ENCODE results near the gene ZNF74. TPM values are rescaled to one million over a fixed set of nuclear protein-coding genes. Genes with fewer than 3 reads are reported as not detected.

ZNF74 gene
- total RNA-seq, 1 donor from 2014 or later: 10.7 TPM

DNA sequence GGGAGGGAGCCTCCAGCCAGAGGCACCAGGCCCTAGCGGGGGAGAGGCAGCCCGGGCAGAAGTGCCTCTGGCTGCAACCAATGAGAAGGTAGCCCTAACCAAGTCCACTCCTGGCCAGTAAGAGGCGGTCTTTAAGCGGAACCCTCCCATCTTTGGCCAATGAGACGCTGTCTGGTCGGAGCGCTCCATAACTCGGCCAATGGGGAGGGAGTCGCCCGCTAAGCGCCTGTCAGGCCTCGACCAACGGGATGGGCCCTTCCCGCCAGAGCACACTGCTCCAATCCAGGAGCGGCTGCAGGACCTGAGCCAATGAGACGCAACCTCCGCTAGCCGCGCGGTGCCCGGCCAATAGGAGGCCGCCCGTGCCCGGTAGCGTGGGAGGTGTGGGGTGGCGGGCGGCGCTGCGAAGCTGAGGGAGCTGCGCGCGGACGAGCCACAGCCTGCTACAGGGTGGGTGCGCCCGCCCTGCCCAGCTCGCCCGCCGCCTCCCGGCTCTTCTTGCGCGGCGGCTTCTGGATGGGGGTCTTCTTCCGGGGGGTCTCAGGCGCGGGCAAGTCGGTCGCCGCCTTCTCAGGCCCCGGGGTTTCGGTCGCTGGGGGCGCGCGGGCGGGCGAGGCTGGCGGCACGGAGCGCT, 31.1 kb downstream of the ZNF74 start:
- ATAC-seq: peak; percentile 41
- intact Hi-C loops (cut with DNase I): no loop called here

DNA sequence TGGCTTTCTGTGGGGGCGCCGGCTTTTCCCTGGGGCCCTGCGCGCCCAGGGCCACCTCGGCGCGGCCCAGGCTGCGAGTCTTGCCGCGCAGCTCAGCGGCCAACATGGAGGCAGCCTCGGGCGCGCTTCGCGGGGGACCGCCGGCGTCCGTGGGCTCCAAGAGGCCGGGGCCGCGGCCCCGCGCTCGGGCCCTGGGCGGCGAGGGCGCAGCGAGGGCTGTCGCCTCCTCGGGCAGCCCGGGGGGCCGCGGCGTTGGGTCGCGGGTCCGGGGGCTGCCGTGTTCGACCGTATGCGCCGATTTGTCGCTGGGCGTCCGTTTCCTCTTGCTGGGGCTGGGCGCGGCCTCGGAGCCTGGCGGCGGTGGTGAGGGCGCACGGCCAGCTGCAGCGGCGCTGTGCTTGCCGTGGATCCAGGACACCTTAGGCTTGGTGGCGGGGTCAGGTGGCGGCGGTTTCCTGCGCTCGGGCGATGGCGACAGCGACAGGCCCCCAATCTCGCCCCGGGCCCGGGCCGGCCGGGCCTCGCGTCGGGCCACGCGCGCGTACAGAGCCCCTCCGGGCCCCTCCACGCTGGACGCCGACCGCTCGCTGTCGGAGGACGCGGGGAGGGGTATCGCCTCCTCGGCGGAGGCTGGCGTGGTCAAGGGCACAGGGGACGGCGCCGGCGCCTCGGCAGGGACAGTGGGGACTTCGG, 31.8 kb downstream of the ZNF74 start:
- Histone ChIP-seq H3K36me3 (peaks cover 4% of the 10 kb centered on the region), H3K4me3 (no peak overlapping the region), H3K27me3 (peaks cover 8% of the 10 kb centered on the region), H3K27ac (no peak overlapping the region), H3K9me3 (no peaks in the 10 kb centered on the region), H3K4me1 (peaks cover 13% of the 10 kb centered on the region)
- ATAC-seq (no peak), DNase-seq (no peak)
- TF ChIP-seq, protein P1, sequence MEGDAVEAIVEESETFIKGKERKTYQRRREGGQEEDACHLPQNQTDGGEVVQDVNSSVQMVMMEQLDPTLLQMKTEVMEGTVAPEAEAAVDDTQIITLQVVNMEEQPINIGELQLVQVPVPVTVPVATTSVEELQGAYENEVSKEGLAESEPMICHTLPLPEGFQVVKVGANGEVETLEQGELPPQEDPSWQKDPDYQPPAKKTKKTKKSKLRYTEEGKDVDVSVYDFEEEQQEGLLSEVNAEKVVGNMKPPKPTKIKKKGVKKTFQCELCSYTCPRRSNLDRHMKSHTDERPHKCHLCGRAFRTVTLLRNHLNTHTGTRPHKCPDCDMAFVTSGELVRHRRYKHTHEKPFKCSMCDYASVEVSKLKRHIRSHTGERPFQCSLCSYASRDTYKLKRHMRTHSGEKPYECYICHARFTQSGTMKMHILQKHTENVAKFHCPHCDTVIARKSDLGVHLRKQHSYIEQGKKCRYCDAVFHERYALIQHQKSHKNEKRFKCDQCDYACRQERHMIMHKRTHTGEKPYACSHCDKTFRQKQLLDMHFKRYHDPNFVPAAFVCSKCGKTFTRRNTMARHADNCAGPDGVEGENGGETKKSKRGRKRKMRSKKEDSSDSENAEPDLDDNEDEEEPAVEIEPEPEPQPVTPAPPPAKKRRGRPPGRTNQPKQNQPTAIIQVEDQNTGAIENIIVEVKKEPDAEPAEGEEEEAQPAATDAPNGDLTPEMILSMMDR (IDR thresholded peaks at IDR 0.05): no peak
- intact Hi-C loops (cut with DNase I): no loop called here

More for the DNA sequence above, 31.1 kb downstream of the ZNF74 start:
- Histone ChIP-seq H3K4me1 (peaks cover 7% of the 10 kb centered on the region), H3K36me3 (peaks cover 4% of the 10 kb centered on the region), H3K9me3 (no peaks in the 10 kb centered on the region), H3K27ac (no peak overlapping the region), H3K4me3 (no peak overlapping the region), H3K27me3 (peaks cover 8% of the 10 kb centered on the region)
- TF ChIP-seq, protein P1 (IDR thresholded peaks at IDR 0.05): no peak
- DNase-seq: peak; percentile 62

DNA sequence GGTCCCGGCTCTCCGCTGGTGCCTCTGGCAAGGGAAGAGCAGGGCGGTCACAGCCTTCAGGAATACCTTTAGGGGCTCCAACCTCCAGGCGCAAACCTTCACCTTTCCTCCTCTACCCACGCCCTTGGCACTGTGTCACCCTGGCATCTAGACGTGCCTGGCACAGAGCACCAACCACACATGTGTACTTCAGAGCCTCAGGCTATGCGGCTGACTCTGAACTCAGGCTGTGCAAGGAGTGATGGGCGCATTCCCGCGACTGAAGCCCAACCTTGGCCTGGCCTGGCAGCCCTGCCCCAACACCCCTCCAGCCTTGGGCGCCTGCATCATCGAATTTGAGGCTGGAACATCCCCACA, 32.3 kb downstream of the ZNF74 start:
- no peak for DNase-seq
- TF ChIP-seq, protein P1 (IDR thresholded peaks at IDR 0.05): no peak
- Histone ChIP-seq H3K27ac (no peak overlapping the region), H3K4me3 (no peak overlapping the region), H3K36me3 (peaks cover 4% of the 10 kb centered on the region), H3K4me1 (peaks cover 17% of the 10 kb centered on the region), H3K27me3 (peaks cover 8% of the 10 kb centered on the region), H3K9me3 (no peaks in the 10 kb centered on the region)
- intact Hi-C loops (cut with DNase I): no loop called here
- no peak for ATAC-seq

DNA sequence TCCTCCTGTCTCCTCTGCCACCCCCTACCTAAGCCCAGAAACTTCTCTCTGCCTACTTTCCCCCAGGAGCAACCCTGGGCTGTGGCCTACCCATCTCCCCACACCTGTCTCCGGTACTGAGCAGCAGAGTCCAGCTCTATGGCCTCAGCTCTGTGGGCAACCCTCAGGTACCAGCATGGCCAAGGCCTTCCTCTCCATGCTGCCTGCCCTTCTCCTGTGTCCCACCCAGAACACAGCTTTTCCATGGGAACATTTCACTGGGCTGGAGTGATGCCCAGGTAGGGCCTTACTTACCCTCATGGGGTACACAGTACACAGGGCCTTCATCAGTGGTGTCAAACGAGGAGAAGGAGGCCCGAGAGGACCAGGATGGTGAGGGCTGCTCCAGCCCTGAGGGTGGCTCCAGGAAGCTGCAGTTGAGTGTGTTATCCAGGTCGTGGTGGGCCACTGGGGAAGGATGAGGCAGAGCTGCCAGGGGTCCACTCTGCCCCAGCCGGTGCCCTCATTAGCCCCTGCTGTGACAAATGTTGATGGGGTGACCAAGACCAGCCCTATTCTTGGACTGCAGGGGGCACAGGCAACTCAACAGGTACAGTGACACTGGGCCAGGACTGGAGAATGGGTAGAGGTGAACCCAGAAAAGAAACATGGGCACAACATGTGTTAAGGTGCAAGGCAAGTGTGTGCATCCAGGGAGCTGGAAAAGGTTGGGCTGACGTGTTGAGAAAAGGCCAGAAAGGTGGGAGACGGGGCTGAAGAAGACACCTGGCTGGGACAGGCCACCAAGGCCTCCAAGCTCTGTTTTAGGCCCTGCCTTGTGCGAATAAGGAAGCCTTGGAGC, 33.4 kb downstream of the ZNF74 start:
- Histone ChIP-seq H3K4me3 (no peak overlapping the region), H3K27ac (no peak overlapping the region), H3K36me3 (peaks cover 4% of the 10 kb centered on the region), H3K27me3 (peaks cover 8% of the 10 kb centered on the region), H3K9me3 (no peaks in the 10 kb centered on the region), H3K4me1 (peaks cover 22% of the 10 kb centered on the region)
- TF ChIP-seq, protein P1 (IDR thresholded peaks at IDR 0.05): no peak
- DNase-seq (no peak), ATAC-seq (no peak)
- intact Hi-C loops (cut with DNase I): no loop called here

DNA sequence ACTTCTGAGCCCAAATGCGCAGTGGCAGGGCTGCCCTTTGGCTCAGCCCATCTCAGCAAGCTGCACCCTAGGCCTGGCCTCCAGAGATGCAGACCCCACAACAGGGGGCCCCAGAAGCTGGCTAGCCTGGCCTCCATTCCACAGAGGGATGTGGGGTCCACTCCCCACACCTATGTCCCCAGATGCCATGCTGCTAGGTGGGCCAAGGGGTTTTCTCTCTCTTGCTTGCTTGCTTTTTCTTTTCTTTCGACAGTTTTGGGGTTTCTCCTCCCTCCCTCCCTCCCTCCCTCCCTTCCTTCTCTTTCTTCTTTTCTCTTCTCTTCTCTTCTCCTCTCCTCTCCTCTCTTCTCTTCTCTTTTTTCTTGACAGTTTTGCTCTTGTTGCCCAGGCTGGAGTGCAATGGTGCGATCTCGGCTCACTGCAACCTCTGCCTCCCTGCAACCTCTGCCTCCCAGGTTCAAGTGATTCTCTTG, 34.0 kb downstream of the ZNF74 start:
- ATAC-seq (no peak), DNase-seq (peak; percentile 16)
- no peak overlapping the region for H3K27ac ChIP-seq
- peaks cover 4% of the 10 kb centered on the region for H3K36me3 ChIP-seq
- peaks cover 22% of the 10 kb centered on the region for H3K4me1 ChIP-seq
- H3K9me3 ChIP-seq: no peaks in the 10 kb centered on the region
- TF ChIP-seq, protein P1 (IDR thresholded peaks at IDR 0.05): no peak
- H3K27me3 ChIP-seq: peaks cover 8% of the 10 kb centered on the region
- H3K4me3 ChIP-seq: no peak overlapping the region
- intact Hi-C loops (cut with DNase I): no loop called here

Measured in upper lobe of right lung (tissue), 1 donor.